SK-N-SH (cell line): ENCODE measurements around the gene GGT5. TPM values are rescaled to one million over a fixed set of nuclear protein-coding genes. Genes with fewer than 3 reads are reported as not detected.
A peak's percentile ranks its signal among the peaks of the same experiment; 100 is the strongest.

ENCODE experiments used
- CTCF ChIA-PET: fragments of 300-600, 350-600 bp; formaldehyde crosslinking; extraction: SDS; loops from one replicate; lab custom pipeline; 2021; lab: Yijun Ruan, JAX
- POLR2A ChIA-PET: fragments of 350-600 bp; sonication (Branson Sonifier 250); formaldehyde crosslinking; extraction: SDS; loops from one replicate; lab custom pipeline; 2020; ENCODE audit warnings: antibody characterized with exemption, inconsistent platforms; lab: Yijun Ruan, JAX
- DNase-seq: peaks from one replicate; pipeline ENCODE4 v3.0.0; 2012
- H2AFZ ChIP-seq: fragments of 200-600 bp; sonication (generic); 2 replicates; pipeline ENCODE4 v1.8.1; 2016; ENCODE audit warnings: antibody characterized with exemption, mild to moderate bottlenecking, low read depth
- H3F3A ChIP-seq: fragments of 200-600 bp; sonication (generic); replicated peaks from 2 replicates; pipeline ENCODE3; 2016; ENCODE audit warnings: antibody characterized with exemption, mild to moderate bottlenecking; ENCODE audit not compliant: insufficient read depth
- H3K27ac ChIP-seq, 2 experiments: fragments of 200-500 bp in 1 of 2; fragments of 200-600 bp in 1 of 2; sonication (Bioruptor generic) in 1 of 2; sonication (generic), shearing (Covaris generic) in 1 of 2; 2 replicates each; pipeline versions ENCODE4 v1.5.1 to v1.6.1; 2014 to 2016; ENCODE audit warnings: low read depth in 2 of 2, inconsistent platforms in 1 of 2, low read length in 1 of 2, mild to moderate bottlenecking in 1 of 2, mixed read lengths in 1 of 2
- H3K27me3 ChIP-seq: fragments of 200-600 bp; sonication (generic), shearing (Covaris generic); 2 replicates; pipeline ENCODE4 v1.6.1; 2016; ENCODE audit warnings: mixed run types; ENCODE audit not compliant: insufficient read depth
- H3K36me3 ChIP-seq, 2 experiments: fragments of 200-500 bp in 1 of 2; fragments of 200-600 bp in 1 of 2; sonication (Bioruptor generic) in 1 of 2; sonication (generic) in 1 of 2; replicated peaks in 1 of 2; 2 replicates each; pipeline versions ENCODE3 to v1.5.1; 2014 to 2016; ENCODE audit warnings: low read length in 1 of 2, mild to moderate bottlenecking in 1 of 2; ENCODE audit not compliant: insufficient read depth in 2 of 2, control insufficient read depth in 1 of 2
- H3K4me1 ChIP-seq, 2 experiments: fragments of 200-500 bp in 1 of 2; fragments of 200-600 bp in 1 of 2; sonication (Bioruptor generic) in 1 of 2; sonication (generic), shearing (Covaris generic) in 1 of 2; 2 replicates each; pipeline versions ENCODE4 v1.5.1 to v1.6.1; 2014 to 2016; ENCODE audit warnings: low read depth in 1 of 2, low read length in 1 of 2, mixed run types in 1 of 2; ENCODE audit not compliant: insufficient read depth in 2 of 2, control insufficient read depth in 1 of 2
- H3K4me2 ChIP-seq: fragments of 200-600 bp; sonication (generic), shearing (Covaris generic); 2 replicates; pipeline ENCODE4 v1.6.1; 2017; ENCODE audit warnings: mixed run types
- H3K4me3 ChIP-seq, 2 experiments: fragments of 200-500 bp in 1 of 2; fragments of 200-600 bp in 1 of 2; sonication (Bioruptor generic) in 1 of 2; sonication (generic), shearing (Covaris generic) in 1 of 2; 2 replicates each; pipeline versions ENCODE4 v1.5.1 to v1.8.1; 2014 to 2016; ENCODE audit warnings: low read depth in 2 of 2, inconsistent platforms in 1 of 2, low read length in 1 of 2, mild to moderate bottlenecking in 1 of 2, mixed read lengths in 1 of 2, moderate library complexity in 1 of 2
- H3K79me2 ChIP-seq: fragments of 200-600 bp; sonication (generic); 2 replicates; pipeline ENCODE4 v1.8.1; 2017; ENCODE audit warnings: mild to moderate bottlenecking; ENCODE audit not compliant: insufficient read depth
- H3K9ac ChIP-seq: fragments of 200-600 bp; sonication (generic); 2 replicates; pipeline ENCODE4 v1.6.1; 2017; ENCODE audit warnings: mixed run types
- H3K9me2 ChIP-seq: fragments of 200-600 bp; sonication (generic); 2 replicates; pipeline ENCODE4 v1.6.1; 2017; ENCODE audit warnings: mixed run types
- H3K9me3 ChIP-seq: fragments of 200-600 bp; sonication (generic); 2 replicates; pipeline ENCODE4 v1.6.1; 2017; ENCODE audit warnings: mixed run types, mild to moderate bottlenecking, moderate library complexity
- H4K20me1 ChIP-seq: fragments of 200-600 bp; sonication (generic); 2 replicates; pipeline ENCODE4 v1.6.1; 2017; ENCODE audit warnings: mild to moderate bottlenecking, mixed run types; ENCODE audit not compliant: insufficient read depth
- CHD2 ChIP-seq: fragments of 150-350 bp; IDR thresholded peaks from 2 replicates; pipeline ENCODE4 v1.6.1; 2018; ENCODE audit warnings: low read length; ENCODE audit not compliant: partially characterized antibody
- ELF1 ChIP-seq: IDR thresholded peaks from 2 replicates; pipeline ENCODE4 v1.4.0; 2012
- EP300 ChIP-seq, 2 experiments: IDR thresholded peaks; 2 replicates each; pipeline versions ENCODE4 v1.4.0 to v1.6.1; 2012; ENCODE audit warnings: borderline replicate concordance in 1 of 2, low read depth in 1 of 2, low read length in 1 of 2
- EZH2phosphoT487 ChIP-seq: fragments of 200-600 bp; sonication (generic); IDR thresholded peaks from 2 replicates; pipeline ENCODE4 v1.6.1; 2017; ENCODE audit warnings: low read depth, mixed run types, mild to moderate bottlenecking, antibody characterized with exemption, moderate library complexity, borderline replicate concordance
- FOSL2 ChIP-seq: IDR thresholded peaks from 2 replicates; pipeline ENCODE4 v1.4.0; 2012; ENCODE audit warnings: low read depth, mild to moderate bottlenecking, moderate library complexity, borderline replicate concordance
- FOXM1 ChIP-seq: IDR thresholded peaks from 2 replicates; pipeline ENCODE4 v1.4.0; 2012; ENCODE audit warnings: low read depth, mild to moderate bottlenecking
- GABPA ChIP-seq: IDR thresholded peaks from 2 replicates; pipeline ENCODE4 v1.4.0; 2012; ENCODE audit warnings: low read depth, mild to moderate bottlenecking
- GATA2 ChIP-seq: sonication (generic); formaldehyde crosslinking; IDR thresholded peaks from 2 replicates; pipeline ENCODE4 v1.5.0; 2020; ENCODE audit warnings: mild to moderate bottlenecking, missing genetic modification reagents
- IRF3 ChIP-seq: fragments of 150-350 bp; IDR thresholded peaks from 2 replicates; pipeline ENCODE4 v1.6.1; 2016; ENCODE audit warnings: mild to moderate bottlenecking, low read depth, low read length
- JUND ChIP-seq: IDR thresholded peaks from 2 replicates; pipeline ENCODE4 v1.4.0; 2012
- MEF2A ChIP-seq: IDR thresholded peaks from 2 replicates; pipeline ENCODE4 v1.4.0; 2012; ENCODE audit warnings: low read depth, borderline replicate concordance
- MXI1 ChIP-seq: IDR thresholded peaks from 2 replicates; pipeline ENCODE4 v1.6.1; 2012; ENCODE audit warnings: mild to moderate bottlenecking, low read depth, low read length, improper control_type of control experiment
- NRF1 ChIP-seq: IDR thresholded peaks from 2 replicates; pipeline ENCODE4 v1.6.1; 2012; ENCODE audit warnings: low read depth, mild to moderate bottlenecking, low read length
- RAD21 ChIP-seq: IDR thresholded peaks from 2 replicates; pipeline ENCODE4 v1.6.1; 2012; ENCODE audit warnings: mild to moderate bottlenecking, low read length
- RCOR1 ChIP-seq: fragments of 150-350 bp; IDR thresholded peaks from 2 replicates; pipeline ENCODE4 v1.6.1; 2017; ENCODE audit warnings: antibody characterized with exemption, low read length
- SIN3A ChIP-seq: IDR thresholded peaks from 2 replicates; pipeline ENCODE4 v1.6.1; 2012; ENCODE audit warnings: low read depth, mild to moderate bottlenecking, low read length, moderate library complexity, borderline replicate concordance
- TCF12 ChIP-seq: IDR thresholded peaks from 2 replicates; pipeline ENCODE4 v1.4.0; 2012
- TEAD4 ChIP-seq: IDR thresholded peaks from 2 replicates; pipeline ENCODE4 v1.4.0; 2012; ENCODE audit warnings: mild to moderate bottlenecking, borderline replicate concordance; ENCODE audit not compliant: insufficient read depth
- USF2 ChIP-seq: fragments of 150-350 bp; IDR thresholded peaks from 2 replicates; pipeline ENCODE4 v1.6.1; 2017; ENCODE audit warnings: antibody characterized with exemption, low read length, low read depth, borderline replicate concordance
- YY1 ChIP-seq: IDR thresholded peaks from 2 replicates; pipeline ENCODE4 v1.4.0; 2012; ENCODE audit warnings: low read depth, mild to moderate bottlenecking
- WGBS: methylation state at CpG from one replicate; pipeline ENCODE4 v1.1.6; 2017; ENCODE audit warnings: low lambda C conversion rate; 5-methylcytosine and 5-hydroxymethylcytosine counted together
- polyA plus RNA-seq, 3 experiments: library from polyadenylated mRNA; depleted of rRNA; stranded (reverse); fragments of >200 nt; gene quantifications; 2 replicates each; pipeline ENCODE4 v1.2.3, GENCODE V29; 2012

GGT5 gene
- polyA plus RNA-seq, 1 of the 3 experiments (the other 2 are of a cell fraction) = 4.6 TPM

GRCh38 chr22:24170632-24171031 is 74.2 kb downstream of the GGT5 start:
- no peak overlapping the region for H3K27ac ChIP-seq
- POLR2A ChIA-PET = no interaction called here
- no CpG with 5 or more reads among the region's 5 CpGs for WGBS
- H3K79me2 ChIP-seq = no peaks in the 10 kb centered on the region
- H3K27me3 ChIP-seq = no peaks in the 10 kb centered on the region
- no peak overlapping the region for H3K4me3 ChIP-seq
- DNase-seq = no peak
- no peak overlapping the region for H3K4me2 ChIP-seq
- no peak overlapping the region for H2AFZ ChIP-seq
- H3K4me1 ChIP-seq = peaks cover 0 to 9% of the 10 kb centered on the region in 2 experiments; a peak in 1 of 4 replicates
- H4K20me1 ChIP-seq = no peaks in the 10 kb centered on the region
- CTCF ChIA-PET = interaction anchor here (2.7 to 8.1 kb wide), 2 partner anchors 14 to 19 kb away, joined by 15 to 83 read pairs; no protein-coding TSS in a partner anchor
- no peak overlapping the region for H3K9ac ChIP-seq
- no peaks in the 10 kb centered on the region for H3K9me3 ChIP-seq
- peaks cover 5% of the 10 kb centered on the region for H3F3A ChIP-seq
- TF ChIP-seq GABPA (no peak), MXI1 (no peak), USF2 (no peak), TEAD4 (no peak), JUND (no peak), GATA2 (CRISPR knock-in tag) (no peak), MEF2A (no peak), FOSL2 (no peak), TCF12 (no peak), FOXM1 (no peak), NRF1 (no peak), IRF3 (no peak), EP300 (IDR thresholded peaks at IDR 0.05; ENCODE audit: borderline replicate concordance in 1 of 2, low read depth in 1 of 2, low read length in 1 of 2) (no peak), YY1 (no peak)
- H3K36me3 ChIP-seq = peaks cover 9 to 64% of the 10 kb centered on the region in 2 experiments
- no peaks in the 10 kb centered on the region for H3K9me2 ChIP-seq

GRCh38 chr22:24170188-24170587 is 74.7 kb downstream of the GGT5 start:
- WGBS = 67% methylated on average over 3 of the region's 12 CpGs
- ChIA-PET CTCF (interaction anchor here (0.6 to 8.1 kb wide), 3 partner anchors 14 to 173 kb away, joined by 3 to 83 read pairs (median 4); no protein-coding TSS in a partner anchor), POLR2A (no interaction called here)
- Histone ChIP-seq H3K79me2 (no peaks in the 10 kb centered on the region), H3K36me3 (peaks cover 9 to 67% of the 10 kb centered on the region in 2 experiments), H3K27ac (no peak overlapping the region; a peak in 1 of 4 replicates), H3K4me3 (no peak overlapping the region), H3K4me2 (no peak overlapping the region), H2AFZ (no peak overlapping the region), H3K9me3 (no peaks in the 10 kb centered on the region), H3K4me1 (peaks cover 0 to 14% of the 10 kb centered on the region in 2 experiments; a peak in 1 of 4 replicates), H3K27me3 (no peaks in the 10 kb centered on the region), H3K9ac (no peak overlapping the region), H4K20me1 (no peaks in the 10 kb centered on the region)
- no peak for TF ChIP-seq SIN3A
- no peak for TF ChIP-seq CHD2
- no peak for TF ChIP-seq RCOR1
- TF ChIP-seq YY1 = no peak
- TF ChIP-seq ELF1 = no peak
- no peak for TF ChIP-seq RAD21
- no peak for TF ChIP-seq FOSL2
- no peak for TF ChIP-seq JUND
- TF ChIP-seq EZH2phosphoT487 = no peak
- TF ChIP-seq, all 33 proteins: peak for 0
- H3K9me2 ChIP-seq = no peaks in the 10 kb centered on the region
- peak; percentile 59 for DNase-seq
- peaks cover 5% of the 10 kb centered on the region for H3F3A ChIP-seq

Other genes starting within 250 kb of the GGT5 start
- not detected in 2 replicates for gene GSTT4, start 239.6 kb downstream of the GGT5 start, polyA plus RNA-seq (2012; rRNA removed)
- 6.1 and 7.3 TPM in 2 replicates for gene CABIN1, start 233.8 kb downstream of the GGT5 start, polyA plus RNA-seq (2012; rRNA removed)
- gene SUSD2, start 63.6 kb downstream of the GGT5 start, polyA plus RNA-seq (2012; rRNA removed) = 0.76 and 0.82 TPM in 2 replicates
- gene SPECC1L, start 25.7 kb upstream of the GGT5 start, polyA plus RNA-seq (2012; rRNA removed) = 22.9 and 25.9 TPM in 2 replicates
- gene ADORA2A, start 182.5 kb upstream of the GGT5 start, polyA plus RNA-seq (2012; rRNA removed) = 9.3 and 12.0 TPM in 2 replicates